Thyroid gland (tissue), 4 donors: ENCODE results near the gene RHOB.

ENCODE experiments used
- CTCF ChIP-seq, 6 experiments: fragments of 200-600 bp in 3 of 6; fragments of 450-650 bp in 3 of 6; sonication (generic) in 3 of 6; IDR thresholded peaks; one replicate each; pipeline ENCODE4 v1.5.1; 2016 to 2019; ENCODE audit warnings: antibody characterized with exemption in 6 of 6, mild to moderate bottlenecking in 2 of 6, inconsistent platforms in 1 of 6, moderate library complexity in 1 of 6
- POLR2A ChIP-seq, 2 donors: fragments of 450-650 bp; IDR thresholded peaks; one replicate each; pipeline ENCODE4 v1.6.1; 2017; ENCODE audit warnings: antibody characterized with exemption in 2 of 2, mild to moderate bottlenecking in 2 of 2, moderate library complexity in 1 of 2

GRCh38 chr2:20483194-20483895 lies 36.5 kb downstream of the RHOB start:
- no peak for TF ChIP-seq CTCF (IDR thresholded peaks at IDR 0.05)
- TF ChIP-seq POLR2A (IDR thresholded peaks at IDR 0.05) = no peak
